Choroid plexus epithelial cell (primary cell): ENCODE data around the gene MYRIP.

ENCODE experiments used
- DNase-seq: peaks from one replicate; pipeline ENCODE4 v3.0.0-alpha.2; 2010; ENCODE audit warnings: low read depth
- H3K4me3 ChIP-seq: 2 replicates; pipeline ENCODE4 v1.5.1; 2011; ENCODE audit warnings: low read depth, mild to moderate bottlenecking, control low read depth, low read length, moderate library complexity
- TF ChIP-seq, protein P1 (sequence below): conservative IDR thresholded peaks from 2 replicates; pipeline ENCODE4 v1.5.1; 2011; ENCODE audit warnings: low read depth, mild to moderate bottlenecking, control low read depth, inconsistent platforms, low read length, moderate library complexity

The MYRIP gene

DNA sequence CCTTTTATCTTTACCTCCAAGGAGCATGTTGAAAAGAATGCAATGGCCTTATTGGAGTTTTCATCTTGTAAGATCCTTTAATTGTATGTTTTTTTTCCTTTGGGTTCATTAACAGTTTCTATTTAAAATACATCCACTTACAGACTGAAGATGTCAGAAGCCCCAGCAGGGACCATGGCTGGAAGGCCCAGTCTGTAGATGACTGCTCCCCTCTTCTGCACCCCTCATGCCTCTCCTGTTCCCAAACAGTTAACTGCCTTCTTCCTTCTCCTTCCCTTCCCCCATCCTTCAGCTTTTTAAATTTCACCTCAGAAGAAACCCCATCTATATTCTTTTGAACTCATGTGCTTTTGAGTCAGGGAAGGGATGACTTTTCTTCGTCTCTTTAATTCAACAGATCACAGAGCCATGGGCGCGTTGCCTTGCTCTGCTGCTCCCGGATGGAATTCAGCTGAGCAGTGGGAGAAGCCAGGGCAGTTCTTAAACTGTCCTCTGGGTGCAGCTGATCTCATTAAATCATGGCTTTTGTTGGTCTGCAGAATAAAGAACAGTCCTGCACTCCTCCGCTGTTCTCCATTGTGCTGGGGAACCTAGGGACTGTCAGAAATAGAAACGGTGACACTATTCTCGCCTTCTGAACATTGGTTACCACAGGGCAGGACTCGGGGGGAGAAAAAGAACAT, 428.6 kb downstream of the MYRIP start:
- DNase-seq: peak; percentile 59
- no peak overlapping the region for H3K4me3 ChIP-seq
- TF ChIP-seq, protein P1, sequence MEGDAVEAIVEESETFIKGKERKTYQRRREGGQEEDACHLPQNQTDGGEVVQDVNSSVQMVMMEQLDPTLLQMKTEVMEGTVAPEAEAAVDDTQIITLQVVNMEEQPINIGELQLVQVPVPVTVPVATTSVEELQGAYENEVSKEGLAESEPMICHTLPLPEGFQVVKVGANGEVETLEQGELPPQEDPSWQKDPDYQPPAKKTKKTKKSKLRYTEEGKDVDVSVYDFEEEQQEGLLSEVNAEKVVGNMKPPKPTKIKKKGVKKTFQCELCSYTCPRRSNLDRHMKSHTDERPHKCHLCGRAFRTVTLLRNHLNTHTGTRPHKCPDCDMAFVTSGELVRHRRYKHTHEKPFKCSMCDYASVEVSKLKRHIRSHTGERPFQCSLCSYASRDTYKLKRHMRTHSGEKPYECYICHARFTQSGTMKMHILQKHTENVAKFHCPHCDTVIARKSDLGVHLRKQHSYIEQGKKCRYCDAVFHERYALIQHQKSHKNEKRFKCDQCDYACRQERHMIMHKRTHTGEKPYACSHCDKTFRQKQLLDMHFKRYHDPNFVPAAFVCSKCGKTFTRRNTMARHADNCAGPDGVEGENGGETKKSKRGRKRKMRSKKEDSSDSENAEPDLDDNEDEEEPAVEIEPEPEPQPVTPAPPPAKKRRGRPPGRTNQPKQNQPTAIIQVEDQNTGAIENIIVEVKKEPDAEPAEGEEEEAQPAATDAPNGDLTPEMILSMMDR: peak; percentile 63

DNA sequence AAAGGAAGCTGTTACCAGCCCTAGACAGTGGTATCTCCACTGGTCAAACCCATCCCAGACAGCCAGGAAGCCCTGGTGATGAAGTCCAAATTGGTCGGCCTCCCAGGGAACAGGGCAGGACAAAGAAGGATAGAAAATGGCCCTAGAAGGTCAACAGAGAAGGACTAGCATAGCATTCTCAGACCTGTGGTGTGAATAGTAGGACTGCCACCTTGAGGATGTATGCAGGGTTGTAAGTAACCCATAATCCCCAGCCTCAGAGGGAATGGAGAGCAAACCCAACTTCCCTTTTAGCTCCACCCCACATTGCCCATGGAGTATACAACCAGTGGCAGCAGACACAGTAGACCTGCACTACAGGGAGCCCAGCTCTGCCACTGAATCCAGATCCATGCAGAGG, 431.5 kb downstream of the MYRIP start:
- no peak for DNase-seq
- TF ChIP-seq, protein P1: no peak
- H3K4me3 ChIP-seq: no peak overlapping the region

DNA sequence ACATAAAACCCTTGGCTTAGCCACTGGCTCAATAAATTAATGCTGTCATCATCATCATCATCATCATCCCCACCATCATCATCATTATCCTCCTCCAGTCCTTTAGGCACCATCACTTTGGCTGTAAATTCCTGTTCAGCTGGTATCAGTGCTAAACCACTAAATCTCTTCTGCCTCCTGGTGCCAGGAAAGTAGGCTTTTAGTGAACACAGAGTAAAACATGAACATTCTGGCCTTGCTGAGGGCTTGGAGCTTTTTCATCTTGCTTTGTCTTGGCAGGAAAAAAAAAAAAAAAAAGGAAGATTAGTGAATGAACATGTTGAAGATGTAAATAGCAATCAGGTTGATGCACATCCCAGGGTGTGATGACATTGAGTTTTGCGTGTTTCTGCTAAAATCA, 432.8 kb downstream of the MYRIP start:
- H3K4me3 ChIP-seq: no peak overlapping the region
- no peak for DNase-seq
- TF ChIP-seq, protein P1: no peak

DNA sequence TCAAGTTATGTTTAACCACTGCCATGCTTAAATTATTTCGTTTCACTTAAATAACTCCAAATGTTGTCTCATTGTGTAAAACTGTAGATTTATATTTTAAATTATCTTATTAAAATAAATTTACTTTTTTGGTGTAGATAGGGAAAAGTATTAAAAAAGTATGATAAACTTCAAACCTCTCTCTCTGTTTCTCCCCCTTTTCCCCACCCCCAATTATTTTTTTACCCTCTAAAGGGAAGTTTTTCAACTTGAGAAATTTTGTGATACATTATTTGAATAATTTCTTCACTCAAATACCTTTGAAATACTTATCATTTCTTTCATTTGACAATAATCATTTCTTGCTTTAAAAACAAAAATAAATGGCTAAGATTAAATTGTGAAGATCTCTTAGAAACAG, 433.2 kb downstream of the MYRIP start:
- TF ChIP-seq, protein P1: no peak

DNA sequence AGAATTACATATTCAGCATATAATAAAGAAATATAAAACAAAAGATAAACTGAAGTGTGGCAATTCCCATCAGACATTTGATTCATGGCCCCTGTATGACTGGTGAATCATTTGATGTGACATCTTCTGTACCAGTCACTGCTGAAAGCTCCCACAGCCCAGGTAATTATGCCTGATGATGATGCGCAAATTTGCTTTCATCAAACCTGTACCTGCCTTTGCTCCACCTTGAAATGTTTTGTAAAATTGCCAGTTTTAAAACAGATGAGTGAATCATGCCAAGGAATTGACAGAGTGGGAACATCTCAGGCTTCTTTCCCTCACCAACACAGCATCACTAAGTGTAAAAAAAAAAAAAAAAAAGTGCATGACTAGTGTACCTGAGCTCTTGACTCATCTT, 433.6 kb downstream of the MYRIP start:
- no peak overlapping the region for H3K4me3 ChIP-seq
- TF ChIP-seq, protein P1: no peak
- DNase-seq: no peak

More for the DNA sequence above, 433.2 kb downstream of the MYRIP start:
- DNase-seq: no peak
- H3K4me3 ChIP-seq: no peak overlapping the region

DNA sequence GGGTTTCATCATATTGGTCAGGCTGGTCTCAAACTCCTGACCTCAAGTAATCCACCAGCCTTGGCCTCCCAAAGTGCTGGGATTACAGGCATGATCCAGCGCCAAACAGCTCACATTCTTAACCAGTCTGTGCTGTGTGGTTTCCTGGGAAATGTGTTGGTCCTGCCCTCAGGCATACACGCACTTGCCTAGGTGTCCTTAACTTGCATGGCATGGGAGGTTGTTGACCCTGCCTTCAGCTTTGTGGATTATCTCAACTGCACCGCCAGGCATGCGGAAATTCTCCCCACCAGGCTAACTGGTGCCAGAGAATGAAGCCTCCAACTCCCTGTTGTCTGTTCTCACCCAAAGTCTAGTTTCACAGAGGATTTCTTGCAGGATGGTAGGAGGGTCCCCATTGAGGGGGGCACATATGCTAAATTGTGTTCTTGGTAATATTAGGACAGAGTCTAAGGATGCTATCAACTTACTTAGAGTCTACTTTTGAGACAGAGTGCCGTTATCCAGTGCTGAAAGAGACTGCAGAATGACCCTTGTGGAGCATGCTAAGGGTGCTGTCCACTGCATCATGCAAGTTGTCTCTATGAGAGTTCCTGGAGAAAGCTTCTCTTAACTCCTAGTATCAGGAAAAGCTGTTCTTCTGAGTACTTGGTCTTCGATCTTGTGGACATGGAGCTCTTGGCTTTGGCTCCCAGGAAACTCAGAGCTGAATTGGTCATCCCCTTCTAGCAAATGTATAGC, 438.5 kb downstream of the MYRIP start:
- TF ChIP-seq, protein P1: no peak
- no peak overlapping the region for H3K4me3 ChIP-seq
- DNase-seq: peak; percentile 4
